Neuronal stem cell (in vitro differentiated cells): ENCODE data around the gene HPSE2.

Experiments used
- DNase-seq: peaks from one replicate; pipeline ENCODE4 v3.0.0-alpha.2; 2013; ENCODE audit warnings: low spot score
- H2AFZ ChIP-seq: one replicate; pipeline ENCODE4 v1.6.1; 2013; ENCODE audit warnings: mild to moderate bottlenecking, low read length, inconsistent platforms
- H2AK5ac ChIP-seq: 2 replicates; pipeline ENCODE4 v1.6.1; 2013; ENCODE audit warnings: low read depth, mild to moderate bottlenecking, inconsistent platforms, low read length, moderate library complexity, mixed read lengths
- H2BK120ac ChIP-seq: 2 replicates; pipeline ENCODE4 v1.6.1; 2013; ENCODE audit warnings: low read depth, mild to moderate bottlenecking, inconsistent platforms, low read length, moderate library complexity, mixed read lengths
- H2BK12ac ChIP-seq: one replicate; pipeline ENCODE4 v1.6.1; 2013; ENCODE audit warnings: low read length, inconsistent platforms
- H2BK15ac ChIP-seq: 2 replicates; pipeline ENCODE4 v1.6.1; 2013; ENCODE audit warnings: mild to moderate bottlenecking, low read length, inconsistent platforms, mixed read lengths
- H2BK5ac ChIP-seq: one replicate; pipeline ENCODE4 v1.6.1; 2013; ENCODE audit warnings: inconsistent platforms, mild to moderate bottlenecking, low read length, moderate library complexity
- H3K14ac ChIP-seq: one replicate; pipeline ENCODE4 v1.6.1; 2013; ENCODE audit warnings: low read length, inconsistent platforms
- H3K18ac ChIP-seq: 2 replicates; pipeline ENCODE4 v1.6.1; 2013; ENCODE audit warnings: low read length, inconsistent platforms
- H3K23ac ChIP-seq: 2 replicates; pipeline ENCODE4 v1.6.1; 2013; ENCODE audit warnings: low read depth, mild to moderate bottlenecking, mixed read lengths, low read length, inconsistent platforms; ENCODE audit not compliant: poor library complexity
- H3K27ac ChIP-seq: replicated peaks from 3 replicates; pipeline ENCODE4 v1.5.1; 2013; ENCODE audit warnings: low read length, inconsistent platforms
- H3K27me3 ChIP-seq, 3 experiments: 2 replicates each; pipeline ENCODE4 v1.6.1; 2013; ENCODE audit warnings: low read length in 3 of 3, mild to moderate bottlenecking in 2 of 3, inconsistent platforms in 1 of 3, low read depth in 1 of 3, mixed read lengths in 1 of 3, moderate library complexity in 1 of 3; ENCODE audit not compliant: control insufficient read depth in 3 of 3, insufficient read depth in 3 of 3
- H3K36me3 ChIP-seq, 2 donors: replicated peaks in 1 of 2; 2 replicates each; pipeline ENCODE4 v1.6.1; 2013; ENCODE audit warnings: low read length in 2 of 2; ENCODE audit not compliant: control insufficient read depth in 2 of 2, insufficient read depth in 2 of 2
- H3K4ac ChIP-seq: 2 replicates; pipeline ENCODE4 v1.6.1; 2013; ENCODE audit warnings: inconsistent platforms, mild to moderate bottlenecking, low read length, moderate library complexity
- H3K4me1 ChIP-seq, 2 donors: 1 replicate in 1 of 2; 2 replicates in 1 of 2; pipeline ENCODE4 v1.6.1; 2013; ENCODE audit warnings: low read length in 2 of 2, low read depth in 1 of 2; ENCODE audit not compliant: control insufficient read depth in 2 of 2, insufficient read depth in 1 of 2
- H3K4me2 ChIP-seq: one replicate; pipeline ENCODE4 v1.6.1; 2013; ENCODE audit warnings: mild to moderate bottlenecking, low read length, inconsistent platforms; ENCODE audit not compliant: insufficient read depth, poor library complexity, severe bottlenecking
- H3K4me3 ChIP-seq, 2 donors: 2 replicates each; pipeline ENCODE4 v1.5.1; 2013; ENCODE audit warnings: low read length in 2 of 2, mild to moderate bottlenecking in 2 of 2, inconsistent platforms in 1 of 2, moderate library complexity in 1 of 2
- H3K79me1 ChIP-seq: one replicate; pipeline ENCODE4 v1.6.1; 2013; ENCODE audit warnings: low read depth, mild to moderate bottlenecking, inconsistent platforms, low read length, moderate library complexity
- H3K9ac ChIP-seq: one replicate; pipeline ENCODE4 v1.6.1; 2013; ENCODE audit warnings: mild to moderate bottlenecking, low read depth, low read length, inconsistent platforms; ENCODE audit not compliant: poor library complexity
- H3K9me3 ChIP-seq, 2 donors: replicated peaks in 1 of 2; 2 replicates each; pipeline versions ENCODE3 to v1.6.1; 2013; ENCODE audit warnings: low read length in 2 of 2, mild to moderate bottlenecking in 2 of 2, inconsistent platforms in 1 of 2, low read depth in 1 of 2, mixed read lengths in 1 of 2, moderate library complexity in 1 of 2; ENCODE audit not compliant: control insufficient read depth in 2 of 2, insufficient read depth in 1 of 2
- H4K8ac ChIP-seq: one replicate; pipeline ENCODE4 v1.6.1; 2013; ENCODE audit warnings: low read depth, mild to moderate bottlenecking, inconsistent platforms, low read length, moderate library complexity
- H4K91ac ChIP-seq: one replicate; pipeline ENCODE4 v1.6.1; 2013; ENCODE audit warnings: low read length, low read depth, mild to moderate bottlenecking, inconsistent platforms; ENCODE audit not compliant: poor library complexity
- WGBS, 2 donors: extraction: QIAGEN DNeasy Blood & Tissue Kit; methylation state at CpG; one replicate each; pipeline ENCODE4 v1.1.7; 2013; ENCODE audit warnings: missing lambda C conversion rate in 2 of 2, mixed read lengths in 1 of 2; ENCODE audit not compliant: insufficient read length in 2 of 2, insufficient replicate concordance in 1 of 2; ENCODE audit errors: extremely low coverage in 2 of 2; 5-methylcytosine and 5-hydroxymethylcytosine counted together

The HPSE2 gene

DNA sequence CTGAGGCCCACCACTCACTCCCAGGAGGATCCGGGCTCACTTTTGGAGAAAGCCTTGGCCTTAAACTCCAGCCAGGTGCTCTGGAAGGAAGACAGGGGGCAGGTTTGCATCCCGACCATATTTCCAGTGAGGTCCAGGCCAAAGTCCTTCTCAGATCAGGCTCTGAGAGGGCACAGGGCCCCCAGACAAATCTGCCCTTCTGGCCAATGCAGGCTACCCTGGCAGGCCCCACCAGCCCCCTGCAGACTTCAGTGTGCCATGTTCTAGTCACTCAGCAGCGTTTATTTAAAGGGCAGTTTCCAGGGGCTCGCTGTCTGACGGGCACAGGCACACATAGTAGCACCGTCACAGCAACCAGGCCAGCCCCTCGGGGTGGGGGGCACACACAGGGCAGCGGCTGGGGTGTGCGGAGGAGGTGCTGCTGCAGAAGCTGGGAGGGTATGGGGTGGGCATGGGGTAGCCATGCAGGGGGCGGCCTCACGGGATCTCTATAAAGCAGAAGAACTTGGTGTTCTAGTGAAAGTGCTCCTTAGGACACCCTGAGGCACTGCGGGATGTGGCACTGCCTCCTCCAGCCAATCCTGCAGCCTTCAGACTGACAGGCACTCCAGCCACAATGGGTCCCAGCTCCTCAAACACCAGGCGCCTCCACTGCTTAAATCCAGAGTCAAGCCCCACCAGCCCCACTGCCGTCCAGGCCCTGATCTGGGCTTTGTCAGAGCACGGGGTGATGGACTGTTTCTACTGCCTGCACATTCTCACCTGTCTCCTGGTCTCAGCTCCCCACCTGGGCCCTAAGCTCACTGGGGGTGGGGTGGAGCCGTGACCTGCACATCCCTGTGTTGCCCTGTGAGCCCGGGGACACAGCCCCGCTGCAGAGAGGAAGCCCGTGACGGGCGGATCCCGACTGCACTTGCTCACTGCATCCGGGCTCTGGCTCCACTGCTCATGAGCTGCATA, 811.1 kb downstream of the HPSE2 start:
- H3K18ac ChIP-seq, result peak overlapping the region; percentile 50
- no peak overlapping the region for H3K14ac ChIP-seq
- no peak overlapping the region for H3K4ac ChIP-seq
- H2BK12ac ChIP-seq, result no peak overlapping the region
- no peak overlapping the region for H4K91ac ChIP-seq
- no peak for DNase-seq
- no peak overlapping the region for H3K27ac ChIP-seq
- no peaks in the 10 kb centered on the region for H3K27me3 ChIP-seq
- peak overlapping the region; percentile 68 for H2BK120ac ChIP-seq
- no peak overlapping the region for H3K23ac ChIP-seq
- no peak overlapping the region for H3K4me2 ChIP-seq
- no peak overlapping the region for H2BK5ac ChIP-seq
- no peak overlapping the region for H2BK15ac ChIP-seq
- peaks cover 4 to 32% of the 10 kb centered on the region in 2 donors for H3K36me3 ChIP-seq
- H3K4me3 ChIP-seq, result no peak overlapping the region
- no peaks in the 10 kb centered on the region for H3K9me3 ChIP-seq
- H2AK5ac ChIP-seq, result no peak overlapping the region
- no CpG with 5 or more reads among the region's 23 CpGs for WGBS, 2 donors
- H3K79me1 ChIP-seq, result no peaks in the 10 kb centered on the region
- H4K8ac ChIP-seq, result no peak overlapping the region
- no peaks in the 10 kb centered on the region for H3K4me1 ChIP-seq
- no peak overlapping the region for H3K9ac ChIP-seq
- H2AFZ ChIP-seq, result no peak overlapping the region

DNA sequence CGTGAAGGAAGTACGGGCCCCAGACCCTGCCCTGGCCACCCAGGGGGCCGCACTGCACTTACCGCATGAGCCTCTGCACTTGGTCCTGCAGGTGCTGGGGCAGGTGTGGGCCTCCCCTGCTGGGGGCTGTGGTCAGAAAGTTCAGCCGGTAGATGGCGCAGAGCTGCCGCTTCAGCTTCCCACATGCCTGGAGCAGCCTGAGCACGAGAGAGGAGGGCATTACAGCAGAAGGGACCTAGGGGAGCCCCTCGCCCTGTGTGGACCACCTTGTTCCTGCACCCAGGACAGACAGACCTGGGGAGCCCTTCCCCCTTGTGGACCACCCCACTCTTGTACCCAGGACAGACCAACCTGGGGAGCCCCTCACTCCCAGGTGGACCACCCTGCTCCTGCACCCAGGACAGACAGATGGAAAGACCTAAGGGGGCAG, 811.9 kb downstream of the HPSE2 start:
- Histone ChIP-seq H3K79me1 (no peaks in the 10 kb centered on the region), H3K36me3 (peaks cover under 1 to 30% of the 10 kb centered on the region in 2 donors), H3K27me3 (no peaks in the 10 kb centered on the region), H2BK120ac (no peak overlapping the region), H3K4me2 (no peak overlapping the region), H3K14ac (no peak overlapping the region), H4K8ac (no peak overlapping the region), H3K27ac (no peak overlapping the region), H3K18ac (no peak overlapping the region), H3K4me1 (no peaks in the 10 kb centered on the region), H2BK12ac (no peak overlapping the region), H3K9me3 (no peaks in the 10 kb centered on the region), H3K4ac (no peak overlapping the region), H4K91ac (no peak overlapping the region), H2AFZ (no peak overlapping the region), H3K23ac (peak overlapping the region; percentile 61), H3K9ac (no peak overlapping the region), H3K4me3 (no peak overlapping the region), H2BK5ac (no peak overlapping the region), H2BK15ac (no peak overlapping the region), H2AK5ac (no peak overlapping the region)
- DNase-seq, result no peak
- no CpG with 5 or more reads among the region's 9 CpGs for WGBS, 2 donors

DNA sequence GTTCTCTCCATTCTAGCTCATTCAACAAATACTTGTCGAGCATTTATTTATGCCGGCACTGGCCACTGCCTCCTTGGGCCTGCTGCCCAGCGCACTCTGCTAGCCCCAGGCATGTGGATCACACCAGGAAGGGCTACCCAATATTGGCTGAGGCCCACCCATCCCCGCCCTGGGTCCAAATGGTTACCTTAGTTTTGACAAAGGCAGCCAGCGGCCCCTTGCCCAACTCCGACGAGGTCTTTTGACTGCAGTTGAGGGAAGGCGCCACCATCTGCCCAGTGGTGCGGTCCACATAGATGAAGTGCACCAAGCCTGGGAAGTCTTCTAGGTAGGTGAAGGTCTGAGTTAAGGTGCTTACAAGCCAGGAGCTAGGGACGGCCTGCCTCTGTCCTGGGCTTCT, 813.5 kb downstream of the HPSE2 start:
- no CpG with 5 or more reads among the region's 10 CpGs for WGBS, 2 donors

DNA sequence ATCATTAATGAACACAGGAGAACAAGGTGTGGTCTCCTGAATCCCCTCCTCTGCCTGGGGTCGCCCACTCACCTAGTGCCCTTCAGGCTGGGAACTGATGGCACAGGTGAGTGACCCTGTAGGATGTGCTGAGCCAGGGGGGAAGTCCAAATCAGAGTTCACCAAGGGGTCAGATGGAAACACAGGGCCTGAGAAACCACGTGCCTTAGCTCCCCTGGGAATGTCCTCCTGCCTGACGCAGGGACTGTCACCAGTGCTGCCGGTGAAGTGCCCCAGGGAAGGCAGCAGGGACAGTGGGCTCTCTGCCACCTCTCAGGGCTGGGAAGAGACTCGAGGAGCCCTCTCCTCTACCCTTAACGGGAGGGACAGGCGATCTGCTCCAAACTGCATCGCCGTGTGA, 814.9 kb downstream of the HPSE2 start:
- Histone ChIP-seq H3K9ac (peak overlapping the region; percentile 63), H3K4me2 (no peak overlapping the region), H3K36me3 (peaks cover 4 to 19% of the 10 kb centered on the region in 2 donors), H3K27ac (no peak overlapping the region), H3K23ac (no peak overlapping the region), H2AFZ (no peak overlapping the region), H2BK120ac (no peak overlapping the region), H3K14ac (no peak overlapping the region), H4K91ac (no peak overlapping the region), H4K8ac (no peak overlapping the region), H2AK5ac (no peak overlapping the region), H2BK12ac (no peak overlapping the region), H3K27me3 (no peaks in the 10 kb centered on the region), H2BK15ac (no peak overlapping the region), H2BK5ac (no peak overlapping the region), H3K4ac (no peak overlapping the region), H3K18ac (no peak overlapping the region), H3K9me3 (no peaks in the 10 kb centered on the region), H3K4me3 (no peak overlapping the region), H3K4me1 (no peaks in the 10 kb centered on the region), H3K79me1 (no peaks in the 10 kb centered on the region)
- no peak for DNase-seq
- WGBS, 2 donors, result no CpG with 5 or more reads among the region's 9 CpGs

More for the DNA sequence above, 813.5 kb downstream of the HPSE2 start:
- H3K23ac ChIP-seq, result no peak overlapping the region
- H3K4me3 ChIP-seq, result no peak overlapping the region
- H3K4me2 ChIP-seq, result no peak overlapping the region
- no peak overlapping the region for H2BK15ac ChIP-seq
- H3K79me1 ChIP-seq, result no peaks in the 10 kb centered on the region
- peaks cover 4 to 24% of the 10 kb centered on the region in 2 donors for H3K36me3 ChIP-seq
- no peak overlapping the region for H2AK5ac ChIP-seq
- H3K9ac ChIP-seq, result no peak overlapping the region
- H4K8ac ChIP-seq, result no peak overlapping the region
- no peak overlapping the region for H3K18ac ChIP-seq
- H3K4me1 ChIP-seq, result no peaks in the 10 kb centered on the region
- H2BK5ac ChIP-seq, result no peak overlapping the region
- no peak overlapping the region for H2BK12ac ChIP-seq
- H4K91ac ChIP-seq, result no peak overlapping the region
- H3K9me3 ChIP-seq, result no peaks in the 10 kb centered on the region
- H3K4ac ChIP-seq, result no peak overlapping the region
- no peak overlapping the region for H2AFZ ChIP-seq
- no peak overlapping the region for H2BK120ac ChIP-seq
- no peaks in the 10 kb centered on the region for H3K27me3 ChIP-seq
- DNase-seq, result no peak
- H3K14ac ChIP-seq, result no peak overlapping the region
- no peak overlapping the region for H3K27ac ChIP-seq
